ENCODE results near the gene ASB2. TPM values are rescaled to one million over a fixed set of nuclear protein-coding genes. Genes with fewer than 3 reads are reported as not detected.
A peak's percentile ranks its signal among the peaks of the same experiment; 100 is the strongest.

The ASB2 gene
- total and polyA plus RNA-seq, 2 of the 13 experiments (the other 11 are each of a cell fraction or from before 2014, with no cell fraction given): 0.82 to 4.1 TPM

DNA sequence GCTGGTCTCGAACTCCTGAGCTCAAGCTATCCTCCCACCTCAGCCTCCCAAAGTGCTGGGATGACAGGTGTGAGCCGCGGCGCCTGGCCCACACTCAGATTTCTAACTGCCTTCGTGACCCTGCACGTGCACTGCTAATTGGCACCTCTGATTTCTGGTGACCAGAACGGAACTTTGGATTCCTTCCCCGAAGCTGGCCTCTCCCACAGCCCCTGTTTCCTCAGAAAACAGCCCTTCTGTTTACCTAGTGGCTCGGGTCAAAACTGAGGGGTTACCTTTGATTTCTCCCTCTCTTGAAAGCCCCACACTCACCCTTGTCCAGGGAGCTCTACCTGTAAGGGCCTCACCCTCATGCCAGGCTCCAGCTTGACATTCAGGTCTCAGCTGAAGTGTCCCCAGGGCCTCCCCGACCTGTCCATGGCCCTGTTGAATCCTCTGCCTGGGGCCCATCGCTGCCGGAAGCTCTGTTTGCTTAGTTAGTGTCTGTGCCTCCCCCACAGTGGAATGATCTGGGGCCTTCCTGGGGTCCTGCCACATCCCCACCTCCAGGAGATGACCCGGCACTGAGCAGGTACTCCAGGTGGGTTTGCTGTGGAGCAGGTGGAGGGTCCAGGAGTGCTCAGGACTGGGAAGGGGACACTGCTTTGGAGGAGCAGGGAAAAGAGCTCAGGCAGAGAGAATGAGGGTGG, 73.6 kb downstream of the ASB2 start (continued):
- TF ChIP-seq, protein P1, sequence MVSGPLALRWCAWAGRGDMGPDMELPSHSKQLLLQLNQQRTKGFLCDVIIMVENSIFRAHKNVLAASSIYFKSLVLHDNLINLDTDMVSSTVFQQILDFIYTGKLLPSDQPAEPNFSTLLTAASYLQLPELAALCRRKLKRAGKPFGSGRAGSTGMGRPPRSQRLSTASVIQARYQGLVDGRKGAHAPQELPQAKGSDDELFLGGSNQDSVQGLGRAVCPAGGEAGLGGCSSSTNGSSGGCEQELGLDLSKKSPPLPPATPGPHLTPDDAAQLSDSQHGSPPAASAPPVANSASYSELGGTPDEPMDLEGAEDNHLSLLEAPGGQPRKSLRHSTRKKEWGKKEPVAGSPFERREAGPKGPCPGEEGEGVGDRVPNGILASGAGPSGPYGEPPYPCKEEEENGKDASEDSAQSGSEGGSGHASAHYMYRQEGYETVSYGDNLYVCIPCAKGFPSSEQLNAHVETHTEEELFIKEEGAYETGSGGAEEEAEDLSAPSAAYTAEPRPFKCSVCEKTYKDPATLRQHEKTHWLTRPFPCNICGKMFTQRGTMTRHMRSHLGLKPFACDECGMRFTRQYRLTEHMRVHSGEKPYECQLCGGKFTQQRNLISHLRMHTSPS (CRISPR knock-in tag; IDR thresholded peaks at IDR 0.05; ENCODE audit: low read depth): no peak; the same call in 1 of the 2 replicates
- peak; percentile 68 for TF ChIP-seq ZNF350 (CRISPR knock-in tag; IDR thresholded peaks at IDR 0.05; ENCODE audit: borderline replicate concordance, low read depth)
- TF ChIP-seq, protein P2, sequence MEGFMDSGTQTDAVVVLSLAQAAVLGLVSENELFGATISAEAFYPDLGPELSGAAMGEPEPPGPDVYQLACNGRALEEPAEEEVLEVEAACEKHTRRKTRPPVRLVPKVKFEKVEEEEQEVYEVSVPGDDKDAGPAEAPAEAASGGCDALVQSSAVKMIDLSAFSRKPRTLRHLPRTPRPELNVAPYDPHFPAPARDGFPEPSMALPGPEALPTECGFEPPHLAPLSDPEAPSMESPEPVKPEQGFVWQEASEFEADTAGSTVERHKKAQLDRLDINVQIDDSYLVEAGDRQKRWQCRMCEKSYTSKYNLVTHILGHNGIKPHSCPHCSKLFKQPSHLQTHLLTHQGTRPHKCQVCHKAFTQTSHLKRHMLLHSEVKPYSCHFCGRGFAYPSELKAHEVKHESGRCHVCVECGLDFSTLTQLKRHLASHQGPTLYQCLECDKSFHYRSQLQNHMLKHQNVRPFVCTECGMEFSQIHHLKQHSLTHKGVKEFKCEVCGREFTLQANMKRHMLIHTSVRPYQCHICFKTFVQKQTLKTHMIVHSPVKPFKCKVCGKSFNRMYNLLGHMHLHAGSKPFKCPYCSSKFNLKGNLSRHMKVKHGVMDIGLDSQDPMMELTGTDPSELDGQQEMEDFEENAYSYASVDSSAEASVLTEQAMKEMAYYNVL (CRISPR knock-in tag; IDR thresholded peaks at IDR 0.05; ENCODE audit: borderline replicate concordance): peak; percentile 40; the same call in 1 of the 2 replicates
- TF ChIP-seq SATB2 (CRISPR knock-in tag; IDR thresholded peaks at IDR 0.05): 0 out of 2 replicates have a peak, but pooled peaks have one; percentile 86
- TF ChIP-seq ZNF12 (CRISPR knock-in tag; IDR thresholded peaks at IDR 0.05): no peak; the same call in 1 of the 2 replicates
- TF ChIP-seq, protein P3, sequence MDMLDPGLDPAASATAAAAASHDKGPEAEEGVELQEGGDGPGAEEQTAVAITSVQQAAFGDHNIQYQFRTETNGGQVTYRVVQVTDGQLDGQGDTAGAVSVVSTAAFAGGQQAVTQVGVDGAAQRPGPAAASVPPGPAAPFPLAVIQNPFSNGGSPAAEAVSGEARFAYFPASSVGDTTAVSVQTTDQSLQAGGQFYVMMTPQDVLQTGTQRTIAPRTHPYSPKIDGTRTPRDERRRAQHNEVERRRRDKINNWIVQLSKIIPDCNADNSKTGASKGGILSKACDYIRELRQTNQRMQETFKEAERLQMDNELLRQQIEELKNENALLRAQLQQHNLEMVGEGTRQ (IDR thresholded peaks at IDR 0.05; ENCODE audit: low read depth, low read length): no peak
- TF ChIP-seq, protein P3 (CRISPR knock-in tag; IDR thresholded peaks at IDR 0.05; ENCODE audit: borderline replicate concordance): no peak
- TF ChIP-seq, protein P4, sequence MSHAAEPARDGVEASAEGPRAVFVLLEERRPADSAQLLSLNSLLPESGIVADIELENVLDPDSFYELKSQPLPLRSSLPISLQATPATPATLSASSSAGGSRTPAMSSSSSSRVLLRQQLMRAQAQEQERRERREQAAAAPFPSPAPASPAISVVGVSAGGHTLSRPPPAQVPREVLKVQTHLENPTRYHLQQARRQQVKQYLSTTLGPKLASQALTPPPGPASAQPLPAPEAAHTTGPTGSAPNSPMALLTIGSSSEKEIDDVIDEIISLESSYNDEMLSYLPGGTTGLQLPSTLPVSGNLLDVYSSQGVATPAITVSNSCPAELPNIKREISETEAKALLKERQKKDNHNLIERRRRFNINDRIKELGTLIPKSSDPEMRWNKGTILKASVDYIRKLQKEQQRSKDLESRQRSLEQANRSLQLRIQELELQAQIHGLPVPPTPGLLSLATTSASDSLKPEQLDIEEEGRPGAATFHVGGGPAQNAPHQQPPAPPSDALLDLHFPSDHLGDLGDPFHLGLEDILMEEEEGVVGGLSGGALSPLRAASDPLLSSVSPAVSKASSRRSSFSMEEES (CRISPR knock-in tag; IDR thresholded peaks at IDR 0.05): no peak; the same call in 1 of the 2 replicates
- TF ChIP-seq ZFY (CRISPR knock-in tag; IDR thresholded peaks at IDR 0.05): peak; percentile 60
- no peak; the same call in 1 of the 2 replicates for TF ChIP-seq ADNP (CRISPR knock-in tag; IDR thresholded peaks at IDR 0.05)
- TF ChIP-seq ZNF607 (CRISPR knock-in tag; IDR thresholded peaks at IDR 0.05; ENCODE audit: borderline replicate concordance): no peak
- TF ChIP-seq ZNF251 (CRISPR knock-in tag; IDR thresholded peaks at IDR 0.05): no peak
- TF ChIP-seq, protein P5, sequence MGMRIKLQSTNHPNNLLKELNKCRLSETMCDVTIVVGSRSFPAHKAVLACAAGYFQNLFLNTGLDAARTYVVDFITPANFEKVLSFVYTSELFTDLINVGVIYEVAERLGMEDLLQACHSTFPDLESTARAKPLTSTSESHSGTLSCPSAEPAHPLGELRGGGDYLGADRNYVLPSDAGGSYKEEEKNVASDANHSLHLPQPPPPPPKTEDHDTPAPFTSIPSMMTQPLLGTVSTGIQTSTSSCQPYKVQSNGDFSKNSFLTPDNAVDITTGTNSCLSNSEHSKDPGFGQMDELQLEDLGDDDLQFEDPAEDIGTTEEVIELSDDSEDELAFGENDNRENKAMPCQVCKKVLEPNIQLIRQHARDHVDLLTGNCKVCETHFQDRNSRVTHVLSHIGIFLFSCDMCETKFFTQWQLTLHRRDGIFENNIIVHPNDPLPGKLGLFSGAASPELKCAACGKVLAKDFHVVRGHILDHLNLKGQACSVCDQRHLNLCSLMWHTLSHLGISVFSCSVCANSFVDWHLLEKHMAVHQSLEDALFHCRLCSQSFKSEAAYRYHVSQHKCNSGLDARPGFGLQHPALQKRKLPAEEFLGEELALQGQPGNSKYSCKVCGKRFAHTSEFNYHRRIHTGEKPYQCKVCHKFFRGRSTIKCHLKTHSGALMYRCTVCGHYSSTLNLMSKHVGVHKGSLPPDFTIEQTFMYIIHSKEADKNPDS (CRISPR knock-in tag; IDR thresholded peaks at IDR 0.05): no peak
- TF ChIP-seq, protein P6, sequence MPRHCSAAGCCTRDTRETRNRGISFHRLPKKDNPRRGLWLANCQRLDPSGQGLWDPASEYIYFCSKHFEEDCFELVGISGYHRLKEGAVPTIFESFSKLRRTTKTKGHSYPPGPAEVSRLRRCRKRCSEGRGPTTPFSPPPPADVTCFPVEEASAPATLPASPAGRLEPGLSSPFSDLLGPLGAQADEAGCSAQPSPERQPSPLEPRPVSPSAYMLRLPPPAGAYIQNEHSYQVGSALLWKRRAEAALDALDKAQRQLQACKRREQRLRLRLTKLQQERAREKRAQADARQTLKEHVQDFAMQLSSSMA (CRISPR knock-in tag; IDR thresholded peaks at IDR 0.05): 0 out of 2 replicates have a peak, but pooled peaks have one; percentile 25
- TF ChIP-seq ZNF326 (CRISPR knock-in tag; IDR thresholded peaks at IDR 0.05; ENCODE audit: borderline replicate concordance): no peak
- no peak for TF ChIP-seq RFX3 (CRISPR knock-in tag; IDR thresholded peaks at IDR 0.05)
- TF ChIP-seq, protein P7, sequence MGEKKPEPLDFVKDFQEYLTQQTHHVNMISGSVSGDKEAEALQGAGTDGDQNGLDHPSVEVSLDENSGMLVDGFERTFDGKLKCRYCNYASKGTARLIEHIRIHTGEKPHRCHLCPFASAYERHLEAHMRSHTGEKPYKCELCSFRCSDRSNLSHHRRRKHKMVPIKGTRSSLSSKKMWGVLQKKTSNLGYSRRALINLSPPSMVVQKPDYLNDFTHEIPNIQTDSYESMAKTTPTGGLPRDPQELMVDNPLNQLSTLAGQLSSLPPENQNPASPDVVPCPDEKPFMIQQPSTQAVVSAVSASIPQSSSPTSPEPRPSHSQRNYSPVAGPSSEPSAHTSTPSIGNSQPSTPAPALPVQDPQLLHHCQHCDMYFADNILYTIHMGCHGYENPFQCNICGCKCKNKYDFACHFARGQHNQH (CRISPR knock-in tag; IDR thresholded peaks at IDR 0.05): peak; percentile 41; the same call in 1 of the 2 replicates
